Measurements from ENCODE around the gene PUS1.

Gene PUS1

DNA sequence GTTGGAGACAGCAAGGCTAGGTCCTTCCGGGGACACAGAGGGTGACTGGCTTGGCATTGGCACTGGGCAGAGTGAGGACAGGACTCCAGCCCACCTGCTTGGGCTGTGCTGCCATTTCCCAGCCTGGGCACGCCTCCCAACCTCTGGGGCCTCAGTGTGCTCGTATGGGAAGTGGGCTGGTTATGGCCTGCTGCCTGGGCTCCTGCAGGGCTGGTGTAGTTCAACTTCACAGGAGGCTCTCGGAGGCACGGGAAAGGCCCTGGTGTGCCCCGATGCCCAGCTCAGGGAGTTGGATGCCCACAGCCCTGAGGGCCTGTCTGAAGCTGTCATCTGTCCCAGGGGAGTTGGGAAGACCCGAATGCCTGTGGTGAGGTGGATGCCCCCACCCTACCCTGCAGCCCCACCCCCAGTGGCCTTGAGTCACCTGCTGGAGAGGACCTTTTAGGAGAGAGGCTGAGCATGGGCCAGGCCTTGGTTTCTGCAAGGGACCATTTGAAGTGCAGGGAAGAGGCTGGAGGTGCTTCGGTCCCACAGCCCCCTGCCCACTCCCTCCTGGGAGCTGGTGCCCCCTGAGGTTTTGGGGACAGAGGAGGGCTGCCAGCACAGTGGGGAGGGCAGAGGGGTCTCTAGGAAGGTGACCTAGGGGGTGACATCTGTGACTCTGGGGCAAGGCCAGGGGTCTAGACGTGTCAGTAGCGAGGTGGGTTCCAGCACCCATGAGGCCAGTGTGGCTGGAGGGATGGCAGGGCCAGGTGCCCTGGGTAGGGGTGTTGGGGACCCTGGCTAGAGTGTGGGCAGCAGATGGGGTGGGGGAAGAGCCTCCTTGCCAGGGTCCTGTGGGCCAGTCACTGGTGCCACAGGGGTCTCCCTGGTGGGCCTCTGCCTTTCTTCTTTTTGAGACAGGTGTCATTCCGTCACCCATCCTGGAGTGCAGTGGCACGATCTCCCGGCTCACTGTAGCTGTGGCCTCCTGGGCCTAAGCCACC is 25.5 kb upstream of the PUS1 start:
- no peak for DNase-seq

- no peak for DNase-seq
These were observed 24.7 kb upstream of the PUS1 start for GRCh38 chr12:131904346-131904745.

DNA sequence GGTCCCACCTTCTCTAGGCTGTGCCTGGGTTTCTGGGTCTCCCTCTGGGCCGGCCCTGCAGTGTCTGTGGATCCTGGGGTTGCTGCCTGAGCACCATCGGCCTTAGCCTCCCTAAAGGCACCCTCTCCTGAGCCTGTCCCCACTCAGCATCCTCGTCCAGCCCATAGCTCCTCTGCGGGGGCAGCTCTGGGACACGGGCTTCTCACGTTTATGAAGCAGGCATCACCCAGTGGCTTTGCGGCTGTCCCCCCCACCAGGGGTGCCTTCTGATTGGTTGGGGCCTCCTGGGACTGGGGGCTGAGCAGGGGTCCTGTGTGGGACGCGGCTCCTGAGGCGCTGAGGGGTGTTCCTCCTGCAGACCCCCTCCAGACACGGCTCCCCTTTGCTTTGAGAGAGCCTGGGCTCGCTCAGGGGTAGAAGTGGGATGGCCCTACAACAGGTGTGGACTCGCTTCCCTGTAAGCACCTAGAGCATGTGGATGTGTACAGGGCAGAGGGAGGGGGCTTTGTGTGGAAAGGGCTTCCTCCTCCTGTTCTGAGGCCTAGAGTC is 23.9 kb upstream of the PUS1 start:
- DNase-seq, result no peak

- DNase-seq, result no peak
These were observed 23.4 kb upstream of the PUS1 start for GRCh38 chr12:131905630-131906091.

GRCh38 chr12:131907379-131908091 is 21.5 kb upstream of the PUS1 start:
- DNase-seq, result no peak

- DNase-seq, result no peak
These were observed 20.7 kb upstream of the PUS1 start for GRCh38 chr12:131908092-131909080.

DNA sequence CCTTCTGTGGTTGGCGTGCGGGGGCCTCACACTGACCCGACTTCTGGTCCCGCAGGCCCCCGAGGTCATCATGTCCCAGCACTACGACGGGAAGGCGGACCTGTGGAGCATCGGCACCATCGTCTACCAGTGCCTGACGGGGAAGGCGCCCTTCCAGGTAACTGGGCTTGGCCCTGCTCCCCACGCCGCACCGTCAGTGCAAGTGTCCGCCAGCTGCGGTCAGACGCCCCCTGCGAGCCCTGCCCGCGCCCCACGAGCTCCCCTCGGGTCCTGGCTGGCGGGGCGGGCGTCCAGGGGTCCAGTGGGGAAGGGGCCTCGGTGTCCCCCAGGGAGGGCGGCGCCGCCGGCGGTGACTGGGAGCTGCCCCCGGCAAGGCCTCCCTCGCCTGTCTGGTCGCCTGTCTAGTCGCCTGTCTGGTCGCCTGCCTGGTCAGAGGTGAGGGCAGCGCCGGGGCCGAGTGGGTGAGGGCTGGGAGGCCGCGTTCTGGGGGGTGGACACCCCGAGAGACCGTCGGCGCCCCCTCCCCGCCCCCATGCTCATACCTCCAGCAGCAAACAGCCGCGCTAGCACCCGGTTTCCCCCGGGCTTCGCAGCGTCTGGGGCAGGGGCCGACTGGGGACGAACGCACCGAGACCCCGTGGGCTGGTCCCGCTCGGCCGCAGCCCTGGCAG is 19.9 kb upstream of the PUS1 start:
- DNase-seq, result no peak

DNA sequence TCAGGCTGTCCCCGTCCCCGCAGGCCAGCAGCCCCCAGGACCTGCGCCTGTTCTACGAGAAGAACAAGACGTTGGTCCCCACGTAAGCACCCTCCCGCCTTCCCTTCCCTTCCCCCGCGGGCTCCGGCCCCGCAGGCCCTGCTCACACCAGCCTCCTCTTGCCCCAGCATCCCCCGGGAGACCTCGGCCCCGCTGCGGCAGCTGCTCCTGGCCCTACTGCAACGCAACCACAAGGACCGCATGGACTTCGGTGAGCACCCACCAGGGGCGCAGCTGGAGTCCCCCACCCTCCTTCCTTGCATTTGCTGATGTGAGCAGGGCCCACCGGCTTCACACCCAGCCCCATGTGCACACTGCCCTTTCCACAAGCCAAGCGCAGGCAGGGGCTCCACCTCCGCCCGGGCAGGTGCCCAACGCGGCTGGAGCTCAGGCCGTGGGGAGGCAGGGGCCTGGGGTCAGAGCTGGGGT is 19.3 kb upstream of the PUS1 start:
- DNase-seq, result no peak

DNA sequence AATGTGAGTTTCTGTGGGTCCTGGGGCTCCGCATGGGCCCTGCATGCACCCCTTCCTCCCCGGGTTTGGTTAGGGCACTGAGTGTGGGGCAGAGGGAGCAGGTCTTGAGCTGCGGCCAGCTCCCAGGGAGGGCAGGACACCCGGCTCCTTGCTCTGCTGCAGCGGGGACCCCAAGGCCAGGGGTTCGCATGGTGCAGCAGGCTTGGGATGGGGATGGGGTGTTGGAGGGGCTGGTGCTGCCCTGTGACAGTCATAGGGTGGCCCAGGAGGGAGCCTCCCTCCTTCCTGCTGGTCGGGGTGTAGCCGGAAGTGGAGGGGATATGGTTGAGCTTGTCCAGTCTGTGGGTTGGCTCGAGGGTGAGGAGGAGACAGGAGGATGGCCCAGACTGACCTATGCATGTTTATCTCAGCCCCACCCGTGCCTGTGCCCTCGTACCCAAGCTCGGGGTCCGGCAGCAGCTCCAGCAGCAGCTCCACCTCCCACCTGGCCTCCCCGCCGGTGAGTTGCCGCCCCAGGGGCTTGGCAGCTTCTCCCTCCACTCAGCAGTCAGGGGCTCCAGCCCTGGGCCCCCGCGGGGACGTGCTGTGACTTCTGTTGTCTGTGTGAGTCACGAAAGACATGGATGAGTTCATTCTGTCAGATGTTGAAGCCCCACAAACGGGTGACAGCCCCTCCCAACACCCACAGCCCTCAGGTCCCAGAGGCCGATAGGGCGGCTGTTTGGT is 18.6 kb upstream of the PUS1 start:
- no peak for DNase-seq

DNA sequence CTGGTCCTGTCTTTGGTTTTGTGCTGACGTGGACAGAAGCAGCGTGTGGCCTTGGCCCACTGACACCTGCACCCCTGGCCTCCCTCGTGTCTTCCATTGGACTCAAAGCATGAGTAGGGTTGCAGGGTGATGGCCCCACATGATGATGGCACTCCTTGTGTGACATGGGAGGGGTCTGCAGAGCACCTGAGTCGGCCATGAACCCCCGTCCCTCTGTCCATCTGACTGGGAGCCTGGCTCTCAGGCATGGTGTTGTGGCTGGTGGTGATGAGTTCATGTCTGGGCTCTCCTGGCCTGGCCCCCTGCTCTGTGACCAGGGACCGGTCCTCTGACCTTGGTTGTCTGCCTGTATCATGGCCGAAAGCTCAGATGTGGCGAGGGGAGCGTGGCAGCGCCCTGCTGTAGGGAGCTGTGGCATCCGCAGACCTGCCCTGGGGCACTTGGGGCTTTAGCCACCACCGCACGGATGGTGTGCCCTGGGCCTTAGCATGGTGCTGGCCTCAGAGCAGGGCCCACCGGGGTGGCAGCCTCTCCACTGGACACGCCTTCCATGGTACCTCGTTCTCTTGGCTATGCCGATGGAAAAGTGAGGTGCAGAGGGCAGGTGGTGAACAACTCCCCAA is 17.9 kb upstream of the PUS1 start:
- DNase-seq, result no peak

DNA sequence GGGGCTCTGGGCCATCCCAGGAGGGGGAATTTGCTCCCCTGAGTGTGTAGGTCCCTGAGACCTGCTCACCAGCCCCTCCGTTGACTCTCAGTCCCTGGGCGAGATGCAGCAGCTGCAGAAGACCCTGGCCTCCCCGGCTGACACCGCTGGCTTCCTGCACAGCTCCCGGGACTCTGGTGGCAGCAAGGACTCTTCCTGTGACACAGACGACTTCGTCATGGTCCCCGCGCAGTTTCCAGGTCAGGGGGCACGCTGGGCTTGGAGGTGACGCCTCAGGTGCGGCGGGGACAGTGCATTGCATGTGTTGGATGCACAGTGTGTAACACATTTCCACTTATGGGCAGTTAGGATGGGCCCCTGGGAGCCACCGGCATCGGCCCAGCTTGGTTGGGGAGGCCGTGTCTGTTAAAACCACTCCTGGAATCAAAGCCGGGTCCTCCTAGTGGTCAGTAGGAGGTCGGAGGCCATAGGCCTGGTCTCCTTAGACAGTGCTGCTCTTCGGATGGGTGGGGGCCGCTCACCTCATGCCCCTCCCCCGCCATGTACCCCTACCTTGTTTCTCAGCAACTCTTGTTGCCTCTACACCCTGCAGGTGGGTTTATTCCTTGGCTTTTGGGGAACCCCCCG is 17.1 kb upstream of the PUS1 start:
- DNase-seq, result no peak

DNA sequence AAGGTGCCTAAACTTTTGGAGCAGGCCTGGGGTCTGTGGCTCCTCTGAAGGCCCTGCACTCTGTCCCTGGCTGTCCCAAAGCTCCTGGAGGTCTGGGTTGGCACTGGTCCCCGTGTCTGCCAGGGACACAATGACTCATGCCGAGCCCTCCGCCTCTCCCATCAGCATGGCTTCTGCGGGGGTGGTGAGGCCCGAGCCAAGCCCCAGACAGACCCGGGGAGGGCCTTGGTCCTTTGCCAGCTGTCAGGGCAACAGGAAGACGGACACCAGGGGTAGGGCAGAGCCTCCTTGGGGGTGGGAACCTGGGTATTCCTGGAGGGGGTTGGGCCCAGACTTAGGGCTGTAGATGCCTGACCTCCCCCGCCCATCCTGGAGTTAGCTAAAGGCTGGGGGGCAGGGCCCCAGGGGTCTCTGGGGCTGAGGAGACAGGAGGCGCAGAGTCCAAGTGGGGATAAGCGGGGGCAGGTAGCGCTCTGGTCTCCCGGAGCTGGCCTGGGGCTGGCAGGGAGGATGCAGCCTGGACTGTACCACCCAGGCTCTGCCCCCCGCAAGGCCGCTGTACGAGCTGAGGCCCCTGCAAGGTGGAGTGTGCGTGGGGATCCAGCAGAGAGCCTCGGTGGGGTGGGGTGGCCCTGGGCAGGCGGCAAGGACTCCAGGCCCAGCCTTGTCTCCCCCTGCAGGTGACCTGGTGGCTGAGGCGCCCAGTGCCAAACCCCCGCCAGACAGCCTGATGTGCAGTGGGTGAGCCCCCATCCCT is 16.4 kb upstream of the PUS1 start:
- DNase-seq, result no peak

GRCh38 chr12:131913666-131914065 is 15.4 kb upstream of the PUS1 start:
- DNase-seq, result no peak

DNA sequence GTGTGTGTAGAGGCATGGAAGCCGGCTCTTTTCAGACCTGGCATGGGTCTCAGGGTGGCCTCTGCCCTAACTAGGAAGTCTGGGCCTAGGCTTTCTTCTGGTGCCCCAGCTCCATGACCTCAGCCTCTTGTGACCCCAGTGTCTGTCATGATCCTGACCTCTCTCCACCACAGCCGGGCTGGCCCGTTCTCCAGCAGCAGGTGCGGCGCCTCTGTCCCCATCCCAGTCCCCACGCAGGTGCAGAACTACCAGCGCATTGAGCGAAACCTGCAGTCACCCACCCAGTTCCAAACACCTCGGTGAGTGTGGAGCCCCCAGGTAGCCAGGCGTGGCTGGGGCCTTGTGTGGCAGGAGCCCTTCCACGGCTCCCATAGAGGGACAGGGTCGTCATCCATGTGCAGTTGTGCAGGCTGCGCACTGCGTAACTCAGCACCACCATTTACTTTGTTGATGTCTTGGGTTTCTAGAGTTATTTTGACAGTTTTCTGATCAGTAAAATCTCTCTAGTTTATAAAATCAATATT is 14.8 kb upstream of the PUS1 start:
- DNase-seq, result no peak

DNA sequence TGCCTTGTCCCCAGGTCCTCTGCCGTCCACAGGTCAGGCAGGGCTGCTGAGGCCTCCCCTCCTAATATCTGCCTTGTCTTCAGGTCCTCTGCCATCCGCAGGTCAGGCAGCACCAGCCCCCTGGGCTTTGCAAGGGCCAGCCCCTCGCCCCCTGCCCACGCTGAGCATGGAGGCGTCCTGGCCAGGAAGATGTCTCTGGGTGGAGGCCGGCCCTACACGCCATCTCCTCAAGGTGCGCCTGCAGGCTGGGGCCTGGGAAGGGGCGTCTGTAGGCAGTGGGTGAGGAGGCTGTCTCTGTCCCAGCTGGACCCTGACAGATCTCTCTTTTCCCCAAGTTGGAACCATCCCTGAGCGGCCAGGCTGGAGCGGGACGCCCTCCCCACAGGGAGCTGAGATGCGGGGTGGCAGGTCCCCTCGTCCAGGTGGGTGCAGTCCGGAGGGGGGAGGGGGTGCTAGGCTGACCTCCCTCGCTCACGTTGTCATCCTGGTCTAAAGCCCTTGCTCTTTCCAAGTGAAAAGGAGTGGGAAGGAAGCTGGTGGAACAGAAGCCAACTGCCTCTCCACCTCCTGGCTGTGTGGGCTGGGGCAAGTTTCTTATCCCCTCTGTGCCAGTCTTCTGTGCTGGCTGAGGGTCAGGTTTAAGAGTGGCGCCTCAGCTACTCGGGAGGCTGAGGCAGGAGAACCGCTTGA is 13.9 kb upstream of the PUS1 start:
- no peak for DNase-seq

DNA sequence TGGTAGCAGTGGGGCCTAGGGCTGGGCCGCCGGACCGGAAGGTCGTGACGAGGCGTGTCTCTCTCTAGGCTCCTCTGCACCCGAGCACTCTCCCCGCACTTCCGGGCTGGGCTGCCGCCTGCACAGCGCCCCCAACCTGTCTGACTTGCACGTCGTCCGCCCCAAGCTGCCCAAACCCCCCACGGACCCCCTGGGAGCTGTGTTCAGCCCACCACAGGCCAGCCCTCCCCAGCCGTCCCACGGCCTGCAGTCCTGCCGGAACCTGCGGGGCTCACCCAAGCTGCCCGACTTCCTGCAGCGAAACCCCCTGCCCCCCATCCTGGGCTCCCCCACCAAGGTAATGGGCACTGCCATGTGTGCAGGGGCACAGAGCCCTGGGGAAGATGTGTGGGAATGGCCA is 13.3 kb upstream of the PUS1 start:
- no peak for DNase-seq

GRCh38 chr12:131916306-131917138 is 12.6 kb upstream of the PUS1 start:
- no peak for DNase-seq
